Upper lobe of left lung (tissue), 6 donors: Measurements from ENCODE around the gene RIN3. TPM values are rescaled to one million over a fixed set of nuclear protein-coding genes. Genes with fewer than 3 reads are reported as not detected.

Experiments
- ATAC-seq, 2 donors: fragments of 200-7000 bp; cut with Tn5 transposase; one replicate each; pipeline ENCODE4 v1.9.1; 2022; ENCODE audit warnings: mild to moderate bottlenecking in 2 of 2, moderate library complexity in 2 of 2; ENCODE audit not compliant: low FRiP score in 2 of 2
- DNase-seq, 2 donors: peaks; one replicate each; pipeline ENCODE4 v3.0.0-alpha.2; 2019 to 2020
- H3K27ac ChIP-seq, 4 donors: fragments of 200-600 bp; sonication (generic); one replicate each; pipeline ENCODE4 v1.5.1; 2016 to 2019
- H3K27me3 ChIP-seq, 4 donors: fragments of 200-600 bp; sonication (generic); one replicate each; pipeline ENCODE4 v1.5.1; 2017 to 2019
- H3K36me3 ChIP-seq, 4 donors: fragments of 200-600 bp; sonication (generic); one replicate each; pipeline ENCODE4 v1.5.1; 2016 to 2019
- H3K4me1 ChIP-seq, 4 donors: fragments of 200-600 bp; sonication (generic); one replicate each; pipeline ENCODE4 v1.5.1; 2018 to 2019
- H3K4me3 ChIP-seq, 4 donors: fragments of 200-600 bp; sonication (generic); one replicate each; pipeline ENCODE4 v1.5.1; 2017 to 2019; ENCODE audit warnings: mild to moderate bottlenecking in 2 of 4, moderate library complexity in 1 of 4
- H3K9me3 ChIP-seq, 4 donors: fragments of 200-600 bp; sonication (generic); one replicate each; pipeline ENCODE4 v1.5.1; 2018 to 2019
- EP300 ChIP-seq, 4 donors: sonication (generic); formaldehyde crosslinking; IDR thresholded peaks; one replicate each; pipeline ENCODE4 v1.5.1; 2017; ENCODE audit warnings: antibody characterized with exemption in 4 of 4, control low read depth in 2 of 4
- POLR2A ChIP-seq, 4 donors: fragments of 450-650 bp; IDR thresholded peaks; one replicate each; pipeline ENCODE4 v1.5.1; 2016 to 2017; ENCODE audit warnings: antibody characterized with exemption in 4 of 4, mild to moderate bottlenecking in 2 of 4
- POLR2AphosphoS5 ChIP-seq, 2 donors: sonication (generic); formaldehyde crosslinking; IDR thresholded peaks; one replicate each; pipeline ENCODE4 v1.5.1; 2017; ENCODE audit warnings: antibody characterized with exemption in 2 of 2
- WGBS, 2 donors: methylation state at CpG; one replicate each; pipeline ENCODE4 v1.1.5; 2017 to 2018; 5-methylcytosine and 5-hydroxymethylcytosine counted together
- total RNA-seq, 6 donors: library from RNA; depleted of rRNA in 4 of 6; stranded (reverse); fragments of >200 nt in 4 of 6; gene quantifications; one replicate each; pipeline versions ENCODE4 v1.1.0 to v1.2.1, GENCODE V29; 2016 to 2021
- TF ChIP-seq, protein P1 (sequence below), 6 experiments: fragments of 450-650 bp in 4 of 6; fragments of 200-600 bp in 2 of 6; sonication (generic) in 2 of 6; IDR thresholded peaks; one replicate each; pipeline ENCODE4 v1.5.1; 2016 to 2019; ENCODE audit warnings: antibody characterized with exemption in 6 of 6
- donor health status: DM: no; HTN: no; CAD: no; lungs with moderate emphysema.
- donor health status: DM: no; HTN: yes; CAD: no; lungs with severe emphysema.

Gene RIN3
- total RNA-seq, 6 donors from 2014 or later = 19.0 to 88.0 (median 59.7) TPM

DNA sequence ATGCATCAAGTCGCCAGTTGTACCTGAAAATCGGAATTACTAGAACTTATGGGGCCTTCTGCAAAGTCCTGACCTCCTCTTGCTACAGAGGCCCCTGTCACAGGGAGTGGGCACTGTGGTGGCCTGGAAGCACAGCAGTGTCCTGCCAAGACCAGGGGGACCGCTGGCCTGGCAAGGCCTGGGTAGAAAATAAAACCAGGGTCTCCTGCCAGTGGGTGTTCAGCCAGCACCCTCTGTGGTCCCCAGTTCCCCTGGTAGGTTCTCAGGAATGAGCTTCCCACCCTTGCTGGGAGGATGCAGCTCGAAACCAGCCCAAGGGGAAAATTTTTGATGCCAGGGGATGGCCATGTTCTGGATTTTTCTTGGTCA is 43.9 kb downstream of the RIN3 start:
- TF ChIP-seq POLR2A (IDR thresholded peaks at IDR 0.05) (no peak), EP300 (IDR thresholded peaks at IDR 0.05) (no peak)
- TF ChIP-seq, protein P1, sequence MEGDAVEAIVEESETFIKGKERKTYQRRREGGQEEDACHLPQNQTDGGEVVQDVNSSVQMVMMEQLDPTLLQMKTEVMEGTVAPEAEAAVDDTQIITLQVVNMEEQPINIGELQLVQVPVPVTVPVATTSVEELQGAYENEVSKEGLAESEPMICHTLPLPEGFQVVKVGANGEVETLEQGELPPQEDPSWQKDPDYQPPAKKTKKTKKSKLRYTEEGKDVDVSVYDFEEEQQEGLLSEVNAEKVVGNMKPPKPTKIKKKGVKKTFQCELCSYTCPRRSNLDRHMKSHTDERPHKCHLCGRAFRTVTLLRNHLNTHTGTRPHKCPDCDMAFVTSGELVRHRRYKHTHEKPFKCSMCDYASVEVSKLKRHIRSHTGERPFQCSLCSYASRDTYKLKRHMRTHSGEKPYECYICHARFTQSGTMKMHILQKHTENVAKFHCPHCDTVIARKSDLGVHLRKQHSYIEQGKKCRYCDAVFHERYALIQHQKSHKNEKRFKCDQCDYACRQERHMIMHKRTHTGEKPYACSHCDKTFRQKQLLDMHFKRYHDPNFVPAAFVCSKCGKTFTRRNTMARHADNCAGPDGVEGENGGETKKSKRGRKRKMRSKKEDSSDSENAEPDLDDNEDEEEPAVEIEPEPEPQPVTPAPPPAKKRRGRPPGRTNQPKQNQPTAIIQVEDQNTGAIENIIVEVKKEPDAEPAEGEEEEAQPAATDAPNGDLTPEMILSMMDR (IDR thresholded peaks at IDR 0.05) = no peak
- ATAC-seq = no peak
- no peak overlapping the region for H3K27ac ChIP-seq
- H3K9me3 ChIP-seq = no peaks in the 10 kb centered on the region
- no peak overlapping the region for H3K4me3 ChIP-seq
- H3K36me3 ChIP-seq = peaks cover 7 to 35% (median 20%) of the 10 kb centered on the region in 4 donors
- H3K27me3 ChIP-seq = no peaks in the 10 kb centered on the region
- DNase-seq = no peak
- 95 to 97% methylated on average over 4 of the region's 4 CpGs for WGBS, 2 donors
- H3K4me1 ChIP-seq = peaks cover 8 to 25% (median 13%) of the 10 kb centered on the region in 4 donors

DNA sequence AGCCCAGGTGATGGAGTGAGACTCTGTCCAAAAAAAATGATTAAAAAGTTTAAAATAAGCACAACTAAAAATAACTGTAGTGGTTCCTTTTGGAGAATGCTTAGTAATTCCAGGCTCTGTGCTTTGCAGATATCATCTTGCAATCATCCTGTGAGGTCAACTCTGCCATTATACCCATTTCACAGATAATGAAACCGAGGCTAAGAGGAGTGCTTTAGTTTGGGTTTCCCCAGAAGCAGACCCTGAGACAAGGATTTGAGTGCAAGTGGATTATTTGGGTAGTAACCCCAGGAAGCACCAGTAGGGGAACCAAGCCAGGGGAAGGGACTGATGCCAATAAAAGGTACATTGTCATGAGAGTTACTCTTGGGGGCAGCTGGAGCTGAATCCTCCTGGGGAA is 44.7 kb downstream of the RIN3 start:
- no peak for ATAC-seq
- no peaks in the 10 kb centered on the region for H3K9me3 ChIP-seq
- TF ChIP-seq EP300 (IDR thresholded peaks at IDR 0.05) (no peak), POLR2AphosphoS5 (IDR thresholded peaks at IDR 0.05) (no peak), POLR2A (IDR thresholded peaks at IDR 0.05) (no peak)
- TF ChIP-seq, protein P1 (IDR thresholded peaks at IDR 0.05) = no peak
- H3K27me3 ChIP-seq = no peaks in the 10 kb centered on the region
- 86 to 94% methylated on average over 1 of the region's 1 CpG for WGBS, 2 donors
- no peak overlapping the region for H3K4me3 ChIP-seq
- H3K27ac ChIP-seq = no peak overlapping the region
- H3K36me3 ChIP-seq = peaks cover 7 to 35% (median 20%) of the 10 kb centered on the region in 4 donors
- no peak for DNase-seq
- peaks cover 8 to 17% (median 9%) of the 10 kb centered on the region in 4 donors for H3K4me1 ChIP-seq

DNA sequence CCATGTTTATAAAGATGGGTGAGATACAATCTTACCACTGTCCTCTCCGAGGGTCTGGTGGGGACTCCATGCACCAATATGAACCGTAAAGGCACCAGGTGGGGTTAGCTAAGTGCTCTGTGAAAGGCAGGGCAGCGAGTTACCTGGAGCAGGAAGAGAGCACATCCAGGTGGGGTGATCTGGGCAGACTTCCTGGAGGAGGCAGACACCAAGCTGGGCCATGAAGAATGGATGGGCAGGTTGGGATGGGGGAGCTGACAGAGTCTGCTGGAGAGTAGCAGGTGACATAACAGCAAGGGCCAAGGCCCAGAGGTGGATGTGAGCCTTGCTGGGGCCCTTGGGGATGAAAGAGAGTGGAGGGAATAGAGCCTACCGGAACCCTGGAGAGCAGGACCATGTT is 45.9 kb downstream of the RIN3 start:
- H3K36me3 ChIP-seq = peaks cover 7 to 35% (median 20%) of the 10 kb centered on the region in 4 donors
- TF ChIP-seq POLR2A (IDR thresholded peaks at IDR 0.05) = no peak
- no peak for TF ChIP-seq POLR2AphosphoS5 (IDR thresholded peaks at IDR 0.05)
- TF ChIP-seq, protein P1 (IDR thresholded peaks at IDR 0.05) = no peak
- TF ChIP-seq EP300 (IDR thresholded peaks at IDR 0.05) = no peak

DNA sequence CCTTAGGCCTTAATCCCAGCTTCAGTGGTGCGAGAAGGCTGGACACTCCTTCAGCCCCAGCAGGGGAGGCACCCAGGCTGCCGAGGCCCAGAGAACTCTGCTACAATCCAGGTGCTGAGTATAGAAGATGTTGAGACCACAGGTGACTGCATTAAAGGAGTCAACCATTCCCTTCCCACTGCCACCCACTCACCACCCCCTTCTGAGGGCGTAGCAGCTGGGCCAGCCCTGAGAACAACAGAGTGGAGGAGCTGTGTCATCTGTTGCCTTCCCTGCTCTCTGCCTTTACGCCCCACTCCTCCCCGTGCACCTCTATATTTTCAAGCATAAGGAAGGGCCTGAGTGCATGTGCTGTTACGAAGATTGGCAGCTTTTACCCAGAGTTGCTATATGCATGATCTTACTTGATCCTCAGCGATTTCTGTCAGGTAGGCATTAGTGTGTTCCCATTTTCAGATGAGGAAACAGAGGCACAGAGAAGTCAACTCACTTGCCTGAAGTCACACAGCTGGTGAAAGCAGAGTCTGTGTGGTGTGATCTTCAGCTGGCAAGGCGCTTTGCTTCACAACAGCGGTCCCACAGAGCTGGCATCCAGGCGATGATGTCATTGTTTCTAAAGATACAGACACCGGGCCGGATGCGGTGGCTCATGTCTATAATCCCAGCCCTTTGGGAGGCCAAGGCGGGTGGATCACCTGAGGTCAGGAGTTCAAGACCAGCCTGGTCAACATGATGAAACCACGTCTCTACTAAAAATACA is 46.7 kb downstream of the RIN3 start:
- ATAC-seq = no peak
- Histone ChIP-seq H3K27ac (no peak overlapping the region), H3K27me3 (no peaks in the 10 kb centered on the region), H3K9me3 (no peaks in the 10 kb centered on the region), H3K36me3 (peaks cover 7 to 39% (median 20%) of the 10 kb centered on the region in 4 donors), H3K4me1 (peaks cover 13 to 18% (median 16%) of the 10 kb centered on the region in 4 donors), H3K4me3 (no peak overlapping the region)
- TF ChIP-seq POLR2AphosphoS5 (IDR thresholded peaks at IDR 0.05) (no peak), EP300 (IDR thresholded peaks at IDR 0.05) (no peak)
- no peak for DNase-seq
- WGBS, 2 donors = 93 to 96% methylated on average over 13 to 15 of the region's 15 CpGs

More for the DNA sequence above, 45.9 kb downstream of the RIN3 start:
- Histone ChIP-seq H3K9me3 (no peaks in the 10 kb centered on the region), H3K27ac (no peak overlapping the region), H3K4me1 (peaks cover 8 to 13% (median 13%) of the 10 kb centered on the region in 4 donors), H3K27me3 (no peaks in the 10 kb centered on the region), H3K4me3 (no peak overlapping the region)
- ATAC-seq = no peak
- WGBS, 2 donors = 93 to 100% methylated on average over 3 to 4 of the region's 4 CpGs
- no peak for DNase-seq

DNA sequence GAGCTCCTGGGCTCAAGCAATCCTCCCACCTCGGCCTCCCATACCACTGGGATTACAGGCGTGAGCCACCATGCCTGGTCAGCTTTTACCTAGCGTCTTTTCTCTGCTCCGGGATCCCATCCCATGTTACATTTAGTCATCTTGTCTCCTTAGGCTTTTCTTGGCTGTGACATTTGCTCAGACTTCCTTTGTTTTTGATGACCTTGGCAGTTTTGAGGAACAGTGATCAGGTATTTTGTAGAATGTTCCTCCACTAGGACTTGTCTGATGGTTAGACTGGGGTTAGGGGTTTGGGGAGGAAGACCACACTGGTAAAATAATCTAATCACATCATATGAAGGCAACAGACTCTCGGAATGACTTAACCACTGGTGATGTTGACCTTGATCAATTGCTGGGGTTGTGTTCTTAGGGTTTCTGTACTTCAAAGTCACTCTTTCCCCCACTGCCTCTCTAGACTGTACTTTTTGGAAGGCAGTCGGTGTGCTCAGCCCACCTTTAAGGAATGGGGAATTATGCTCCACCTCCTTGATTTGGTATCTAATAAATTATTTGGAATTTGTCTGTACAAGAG is 48.4 kb downstream of the RIN3 start:
- peaks cover 0 to 2% (median 0%) of the 10 kb centered on the region in 4 donors for H3K9me3 ChIP-seq
- no peak overlapping the region for H3K4me3 ChIP-seq
- peaks cover 6 to 39% (median 14%) of the 10 kb centered on the region in 4 donors for H3K36me3 ChIP-seq
- DNase-seq (no peak), ATAC-seq (no peak)
- peaks cover 10 to 16% (median 12%) of the 10 kb centered on the region in 4 donors for H3K4me1 ChIP-seq
- WGBS, 2 donors = 90 to 91% methylated on average over 6 of the region's 6 CpGs
- no peak overlapping the region for H3K27ac ChIP-seq
- H3K27me3 ChIP-seq = no peaks in the 10 kb centered on the region
- TF ChIP-seq EP300 (IDR thresholded peaks at IDR 0.05) = no peak
